OCI-LY7 (cell line): ENCODE measurements around the gene NLRX1. TPM values are rescaled to one million over a fixed set of nuclear protein-coding genes. Genes with fewer than 3 reads are reported as not detected.

ENCODE experiments used
- BruUV-seq: library from RNA; stranded (reverse); fragments of 400-500 nt; replicated peaks from 2 replicates; lab custom pipeline; 2021; lab: Mats Ljungman, UMichigan
- CTCF ChIA-PET: fragments of 300-600 bp; sonication (Branson Sonifier 250); formaldehyde crosslinking; loops from one replicate; lab custom pipeline; 2022; ENCODE audit warnings: antibody characterized with exemption; ENCODE audit not compliant: unreplicated experiment; lab: Charles Lee
- POLR2A ChIA-PET: fragments of 300-600 bp; sonication (Branson Sonifier 250); formaldehyde crosslinking; loops from one replicate; lab custom pipeline; 2022; ENCODE audit warnings: antibody characterized with exemption; lab: Charles Lee
- DNase-seq: peaks from one replicate; pipeline ENCODE4 v3.0.0-alpha.2; 2015; ENCODE audit warnings: low spot score
- H2AFZ ChIP-seq: fragments of 200-600 bp; sonication (generic), shearing (Covaris generic); 2 replicates; pipeline ENCODE4 v1.6.1; 2014; ENCODE audit warnings: mild to moderate bottlenecking, antibody characterized with exemption, low read length, moderate library complexity
- H3K27ac ChIP-seq: fragments of 200-600 bp; sonication (generic); 2 replicates; pipeline ENCODE4 v1.5.1; 2014; ENCODE audit warnings: mixed run types, low read depth, mild to moderate bottlenecking, moderate library complexity, low read length, inconsistent platforms; ENCODE audit not compliant: poor library complexity, severe bottlenecking
- H3K36me3 ChIP-seq: fragments of 200-600 bp; sonication (generic); 2 replicates; pipeline ENCODE4 v1.6.1; 2014; ENCODE audit warnings: mild to moderate bottlenecking, antibody characterized with exemption, low read length, moderate library complexity, mixed read lengths; ENCODE audit not compliant: insufficient read depth
- H3K4me1 ChIP-seq: fragments of 200-600 bp; sonication (generic); 2 replicates; pipeline ENCODE4 v1.5.1; 2014; ENCODE audit warnings: mild to moderate bottlenecking, low read length; ENCODE audit not compliant: insufficient read depth, poor library complexity, severe bottlenecking
- H3K4me2 ChIP-seq: fragments of 200-600 bp; sonication (generic); 2 replicates; pipeline ENCODE4 v1.6.1; 2014; ENCODE audit warnings: mild to moderate bottlenecking, low read length
- H3K4me3 ChIP-seq: fragments of 200-600 bp; sonication (generic); 2 replicates; pipeline ENCODE4 v1.5.1; 2014; ENCODE audit warnings: mild to moderate bottlenecking, low read depth, low read length; ENCODE audit not compliant: poor library complexity, severe bottlenecking
- H3K79me2 ChIP-seq: fragments of 200-600 bp; sonication (generic); 2 replicates; pipeline ENCODE4 v1.6.1; 2016; ENCODE audit warnings: low read depth, mild to moderate bottlenecking, low read length, moderate library complexity, mixed read lengths; ENCODE audit not compliant: insufficient read depth
- H3K9me2 ChIP-seq: fragments of 200-600 bp; sonication (generic); 2 replicates; pipeline ENCODE4 v1.6.1; 2016; ENCODE audit warnings: mild to moderate bottlenecking, low read length, mixed read lengths; ENCODE audit not compliant: insufficient read depth
- H3K9me3 ChIP-seq: fragments of 200-600 bp; sonication (generic); 2 replicates; pipeline ENCODE4 v1.6.1; 2014; ENCODE audit warnings: mild to moderate bottlenecking, mixed run types, low read length, mixed read lengths
- H4K20me1 ChIP-seq: fragments of 200-600 bp; sonication (generic); 2 replicates; pipeline ENCODE4 v1.6.1; 2014; ENCODE audit warnings: mild to moderate bottlenecking, antibody characterized with exemption, low read length, moderate library complexity, mixed read lengths; ENCODE audit not compliant: insufficient read depth
- EZH2phosphoT487 ChIP-seq: fragments of 200-600 bp; sonication (generic); IDR thresholded peaks from 2 replicates; pipeline ENCODE4 v1.6.1; 2018; ENCODE audit warnings: low read depth, borderline replicate concordance, mild to moderate bottlenecking, mixed run types, antibody characterized with exemption, low read length, moderate library complexity, mixed read lengths
- intact Hi-C: fragments of 100-400 bp; cut with micrococcal nuclease; formaldehyde crosslinking; loops from one replicate; pipeline ENCODE4 v1.10.0; 2022; ENCODE audit not compliant: unreplicated experiment
- total RNA-seq, 2 experiments: library from RNA; depleted of rRNA in 1 of 2; stranded (reverse); fragments of >200 nt in 1 of 2; shearing (Covaris generic) in 1 of 2; gene quantifications; 2 replicates each; pipeline ENCODE4 v1.2.3, GENCODE V29; 2014 to 2022
- TF ChIP-seq, protein P1 (sequence below): fragments of 200-600 bp; sonication (generic); conservative IDR thresholded peaks from 2 replicates; pipeline ENCODE4 v1.5.1; 2014; ENCODE audit warnings: mild to moderate bottlenecking, antibody characterized with exemption, low read length, moderate library complexity, mixed read lengths

Gene NLRX1
- total RNA-seq, 2 experiments from 2014 or later: 2.1 to 8.8 TPM

DNA sequence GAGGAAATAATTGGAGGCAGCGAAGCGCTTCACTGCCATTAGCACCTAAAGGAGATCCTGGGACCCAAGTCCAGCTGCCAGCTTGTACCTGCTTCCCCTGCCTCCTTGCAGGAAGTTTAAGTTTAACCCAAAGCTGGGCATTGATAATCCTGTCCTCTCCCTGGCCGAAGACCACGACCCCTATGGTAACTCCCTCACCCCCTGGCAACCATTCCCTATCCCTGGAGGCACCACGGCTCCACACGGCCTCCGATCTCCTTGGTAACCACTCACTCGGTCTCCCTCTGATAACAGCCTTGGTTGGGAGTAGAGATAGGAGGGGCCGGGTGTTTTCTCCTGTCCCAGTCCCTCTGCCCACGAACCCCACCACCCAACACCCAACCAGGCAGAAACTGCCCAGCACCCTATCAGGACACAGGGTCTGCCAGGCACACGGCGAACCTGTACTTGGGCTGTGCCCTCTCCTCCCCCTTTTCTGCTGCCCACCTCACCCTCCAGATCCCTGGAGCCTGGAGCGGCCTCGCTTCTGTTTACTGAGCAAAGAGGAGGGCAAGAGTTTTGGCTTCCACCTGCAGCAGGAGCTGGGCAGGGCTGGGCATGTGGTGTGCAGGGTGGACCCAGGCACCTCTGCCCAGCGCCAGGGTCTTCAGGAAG lies 17.6 kb downstream of the NLRX1 start:
- DNase-seq: no peak
- no peaks in the 10 kb centered on the region for H3K9me2 ChIP-seq
- POLR2A ChIA-PET: no interaction called here
- TF ChIP-seq EZH2phosphoT487: no peak
- TF ChIP-seq, protein P1, sequence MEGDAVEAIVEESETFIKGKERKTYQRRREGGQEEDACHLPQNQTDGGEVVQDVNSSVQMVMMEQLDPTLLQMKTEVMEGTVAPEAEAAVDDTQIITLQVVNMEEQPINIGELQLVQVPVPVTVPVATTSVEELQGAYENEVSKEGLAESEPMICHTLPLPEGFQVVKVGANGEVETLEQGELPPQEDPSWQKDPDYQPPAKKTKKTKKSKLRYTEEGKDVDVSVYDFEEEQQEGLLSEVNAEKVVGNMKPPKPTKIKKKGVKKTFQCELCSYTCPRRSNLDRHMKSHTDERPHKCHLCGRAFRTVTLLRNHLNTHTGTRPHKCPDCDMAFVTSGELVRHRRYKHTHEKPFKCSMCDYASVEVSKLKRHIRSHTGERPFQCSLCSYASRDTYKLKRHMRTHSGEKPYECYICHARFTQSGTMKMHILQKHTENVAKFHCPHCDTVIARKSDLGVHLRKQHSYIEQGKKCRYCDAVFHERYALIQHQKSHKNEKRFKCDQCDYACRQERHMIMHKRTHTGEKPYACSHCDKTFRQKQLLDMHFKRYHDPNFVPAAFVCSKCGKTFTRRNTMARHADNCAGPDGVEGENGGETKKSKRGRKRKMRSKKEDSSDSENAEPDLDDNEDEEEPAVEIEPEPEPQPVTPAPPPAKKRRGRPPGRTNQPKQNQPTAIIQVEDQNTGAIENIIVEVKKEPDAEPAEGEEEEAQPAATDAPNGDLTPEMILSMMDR: no peak
- CTCF ChIA-PET: no interaction called here
- H2AFZ ChIP-seq: no peak overlapping the region
- H3K9me3 ChIP-seq: no peaks in the 10 kb centered on the region
- intact Hi-C loops: no loop called here
- H3K4me2 ChIP-seq: no peak overlapping the region
- H3K4me3 ChIP-seq: no peak overlapping the region
- no peaks in the 10 kb centered on the region for H3K36me3 ChIP-seq
- BruUV-seq: no TSS peak
- no peaks in the 10 kb centered on the region for H4K20me1 ChIP-seq
- no peaks in the 10 kb centered on the region for H3K4me1 ChIP-seq
- H3K27ac ChIP-seq: no peak overlapping the region
- H3K79me2 ChIP-seq: no peaks in the 10 kb centered on the region

DNA sequence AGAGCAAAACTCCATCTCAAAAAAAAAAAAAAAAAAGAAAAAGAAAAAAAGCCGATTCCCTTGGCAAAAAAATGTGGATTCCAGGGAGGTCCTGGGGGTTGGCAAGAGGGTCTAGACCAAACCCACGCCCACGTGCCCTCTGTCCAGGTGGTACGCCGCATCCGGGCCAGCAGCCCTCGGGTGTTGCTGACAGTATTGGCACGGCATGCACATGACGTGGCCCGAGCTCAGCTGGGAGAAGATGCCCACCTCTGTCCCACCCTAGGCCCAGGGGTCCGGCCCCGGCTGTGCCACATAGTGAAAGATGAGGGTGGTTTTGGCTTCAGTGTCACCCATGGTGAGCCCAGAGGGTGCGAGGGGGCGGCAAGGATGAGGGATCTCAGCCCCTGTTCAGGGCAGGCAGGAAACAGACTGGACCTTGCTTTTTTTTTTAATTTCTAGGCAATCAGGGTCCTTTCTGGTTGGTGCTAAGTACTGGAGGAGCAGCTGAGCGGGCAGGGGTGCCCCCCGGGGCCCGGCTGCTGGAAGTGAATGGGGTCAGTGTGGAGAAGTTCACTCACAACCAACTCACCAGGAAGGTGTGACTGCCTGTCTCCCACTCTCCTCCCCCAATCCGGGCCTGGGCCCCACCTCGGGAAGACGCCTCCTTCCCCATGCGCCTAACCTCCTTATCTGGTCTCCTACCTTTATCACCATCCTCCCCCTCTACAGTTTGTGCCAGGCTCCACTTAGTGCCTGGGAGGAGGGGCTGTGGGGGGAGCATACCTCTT lies 18.8 kb downstream of the NLRX1 start:
- H3K36me3 ChIP-seq: no peaks in the 10 kb centered on the region
- no peak overlapping the region for H3K4me3 ChIP-seq
- no TSS peak for BruUV-seq
- H3K27ac ChIP-seq: no peak overlapping the region
- intact Hi-C loops: no loop called here
- CTCF ChIA-PET: no interaction called here
- TF ChIP-seq EZH2phosphoT487: no peak
- TF ChIP-seq, protein P1: no peak
- H3K79me2 ChIP-seq: no peaks in the 10 kb centered on the region
- POLR2A ChIA-PET: interaction anchor here (0.6 kb wide), 1 partner anchor 44 kb away, joined by 8 read pairs; no protein-coding TSS in a partner anchor
- no peaks in the 10 kb centered on the region for H3K4me1 ChIP-seq
- no peak for DNase-seq
- no peaks in the 10 kb centered on the region for H3K9me2 ChIP-seq
- H2AFZ ChIP-seq: no peak overlapping the region
- H4K20me1 ChIP-seq: no peaks in the 10 kb centered on the region
- no peaks in the 10 kb centered on the region for H3K9me3 ChIP-seq
- H3K4me2 ChIP-seq: no peak overlapping the region

DNA sequence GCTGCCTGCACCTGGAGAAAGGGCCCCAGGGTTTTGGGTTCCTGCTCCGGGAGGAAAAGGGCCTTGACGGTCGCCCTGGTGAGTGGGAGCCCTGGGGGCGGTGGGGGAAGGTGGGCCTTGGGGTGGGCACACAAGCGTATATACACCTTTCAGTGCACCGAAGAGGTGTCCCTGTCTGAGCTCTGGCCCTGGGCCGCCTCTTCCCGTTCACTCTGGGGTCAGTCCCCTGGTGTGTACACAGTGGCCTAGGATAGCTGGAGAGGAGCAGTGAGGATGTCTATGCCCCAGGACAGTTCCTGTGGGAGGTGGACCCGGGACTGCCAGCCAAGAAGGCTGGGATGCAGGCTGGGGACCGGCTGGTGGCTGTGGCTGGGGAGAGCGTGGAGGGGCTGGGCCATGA lies 19.5 kb downstream of the NLRX1 start:
- H3K4me2 ChIP-seq: no peak overlapping the region
- intact Hi-C loops: no loop called here
- TF ChIP-seq EZH2phosphoT487: no peak
- TF ChIP-seq, protein P1: no peak

More for the DNA sequence above, 19.5 kb downstream of the NLRX1 start:
- Histone ChIP-seq H3K9me3 (no peaks in the 10 kb centered on the region), H3K9me2 (no peaks in the 10 kb centered on the region), H3K4me1 (no peaks in the 10 kb centered on the region), H2AFZ (no peak overlapping the region), H4K20me1 (no peaks in the 10 kb centered on the region), H3K4me3 (no peak overlapping the region), H3K27ac (no peak overlapping the region), H3K36me3 (no peaks in the 10 kb centered on the region), H3K79me2 (no peaks in the 10 kb centered on the region)
- ChIA-PET POLR2A (no interaction called here), CTCF (no interaction called here)
- no TSS peak for BruUV-seq
- DNase-seq: no peak
